SK-N-SH treated with all-trans-retinoic acid at 6 μM for 48 hours (cell line): ENCODE results near the gene TMEM178A.
"Not testable (repeated sequence)": the region's sequence is repeated elsewhere in the genome, so short reads cannot be mapped to it uniquely, and the experiment has no call there.

Source experiments
- ATAC-seq: fragments of 200-7000 bp; cut with Tn5 transposase; 3 replicates; pipeline ENCODE4 v1.9.1; 2020; ENCODE audit warnings: mild to moderate bottlenecking, moderate library complexity
- BACH2 ChIP-seq: fragments of 250-450 bp; sonication (Bioruptor Pico); IDR thresholded peaks from 2 replicates; pipeline ENCODE4 v1.9.0; 2021; ENCODE audit warnings: mild to moderate bottlenecking, borderline replicate concordance
- CSDC2 ChIP-seq: fragments of 250-450 bp; sonication (Bioruptor Pico); IDR thresholded peaks from 2 replicates; pipeline ENCODE4 v1.5.0; 2020; ENCODE audit warnings: mild to moderate bottlenecking, moderate library complexity
- ESRRG ChIP-seq: fragments of 250-450 bp; sonication (Bioruptor Pico); IDR thresholded peaks from 2 replicates; pipeline ENCODE4 v1.6.1; 2021; ENCODE audit warnings: mild to moderate bottlenecking
- ISL1 ChIP-seq: fragments of 250-450 bp; sonication (Bioruptor Pico); IDR thresholded peaks from 2 replicates; pipeline ENCODE4 v2.1.2; 2022; ENCODE audit warnings: mild to moderate bottlenecking, moderate library complexity
- OSR1 ChIP-seq: fragments of 250-450 bp; sonication (Bioruptor Pico); IDR thresholded peaks from 2 replicates; pipeline ENCODE4 v1.8.0; 2022; ENCODE audit warnings: moderate library complexity, mild to moderate bottlenecking, inconsistent platforms
- PPARA ChIP-seq: fragments of 250-450 bp; sonication (Bioruptor Pico); IDR thresholded peaks from 2 replicates; pipeline ENCODE4 v1.5.0; 2020; ENCODE audit warnings: mild to moderate bottlenecking, borderline replicate concordance
- RARB ChIP-seq: fragments of 250-450 bp; sonication (Bioruptor Pico); IDR thresholded peaks from 2 replicates; pipeline ENCODE4 v1.8.0; 2021; ENCODE audit warnings: mild to moderate bottlenecking, moderate library complexity
- SNAI2 ChIP-seq: fragments of 250-450 bp; sonication (Bioruptor Pico); IDR thresholded peaks from 2 replicates; pipeline ENCODE4 v1.5.0; 2020; ENCODE audit warnings: mild to moderate bottlenecking, moderate library complexity
- TOX ChIP-seq: fragments of 250-450 bp; sonication (Bioruptor Pico); IDR thresholded peaks from 2 replicates; pipeline ENCODE4 v1.8.0; 2021; ENCODE audit warnings: mild to moderate bottlenecking, moderate library complexity, borderline replicate concordance
- TSHZ2 ChIP-seq: fragments of 250-450 bp; sonication (Bioruptor Pico); IDR thresholded peaks from 2 replicates; pipeline ENCODE4 v1.5.0; 2020; ENCODE audit warnings: mild to moderate bottlenecking, moderate library complexity
- ZC3H10 ChIP-seq: fragments of 250-450 bp; sonication (Bioruptor Pico); IDR thresholded peaks from 2 replicates; pipeline ENCODE4 v1.5.1; 2021; ENCODE audit warnings: mild to moderate bottlenecking, moderate library complexity
- ZFP3 ChIP-seq: fragments of 250-450 bp; sonication (Bioruptor Pico); IDR thresholded peaks from 2 replicates; pipeline ENCODE4 v1.5.0; 2020; ENCODE audit warnings: mild to moderate bottlenecking, moderate library complexity
- ZFP30 ChIP-seq: fragments of 450-650 bp; formaldehyde crosslinking; IDR thresholded peaks from 2 replicates; pipeline ENCODE4 v1.5.0; 2022; ENCODE audit warnings: mild to moderate bottlenecking, moderate library complexity
- ZNF565 ChIP-seq: fragments of 450-650 bp; formaldehyde crosslinking; conservative IDR thresholded peaks from 2 replicates; pipeline ENCODE4 v1.5.0; 2020; ENCODE audit warnings: low read depth, mild to moderate bottlenecking, moderate library complexity
- ZNF70 ChIP-seq: fragments of 450-650 bp; formaldehyde crosslinking; IDR thresholded peaks from 2 replicates; pipeline ENCODE4 v1.5.0; 2020; ENCODE audit warnings: mild to moderate bottlenecking, moderate library complexity
- ZNF8 ChIP-seq: fragments of 450-650 bp; formaldehyde crosslinking; IDR thresholded peaks from 2 replicates; pipeline ENCODE4 v1.5.0; 2020; ENCODE audit warnings: mild to moderate bottlenecking, moderate library complexity
- TF ChIP-seq, protein P1 (sequence below): fragments of 250-450 bp; sonication (Bioruptor Pico); IDR thresholded peaks from 2 replicates; pipeline ENCODE4 v1.8.0; 2020; ENCODE audit warnings: mild to moderate bottlenecking, moderate library complexity, borderline replicate concordance
- TF ChIP-seq, protein P2 (sequence below): fragments of 250-450 bp; sonication (Bioruptor Pico); IDR thresholded peaks from 2 replicates; pipeline ENCODE4 v1.8.0; 2021; ENCODE audit warnings: low read depth, mild to moderate bottlenecking, moderate library complexity, borderline replicate concordance

The TMEM178A gene

GRCh38 chr2:39650468-39650867 lies 15.2 kb upstream of the TMEM178A start (continued):
- TF ChIP-seq, protein P1, sequence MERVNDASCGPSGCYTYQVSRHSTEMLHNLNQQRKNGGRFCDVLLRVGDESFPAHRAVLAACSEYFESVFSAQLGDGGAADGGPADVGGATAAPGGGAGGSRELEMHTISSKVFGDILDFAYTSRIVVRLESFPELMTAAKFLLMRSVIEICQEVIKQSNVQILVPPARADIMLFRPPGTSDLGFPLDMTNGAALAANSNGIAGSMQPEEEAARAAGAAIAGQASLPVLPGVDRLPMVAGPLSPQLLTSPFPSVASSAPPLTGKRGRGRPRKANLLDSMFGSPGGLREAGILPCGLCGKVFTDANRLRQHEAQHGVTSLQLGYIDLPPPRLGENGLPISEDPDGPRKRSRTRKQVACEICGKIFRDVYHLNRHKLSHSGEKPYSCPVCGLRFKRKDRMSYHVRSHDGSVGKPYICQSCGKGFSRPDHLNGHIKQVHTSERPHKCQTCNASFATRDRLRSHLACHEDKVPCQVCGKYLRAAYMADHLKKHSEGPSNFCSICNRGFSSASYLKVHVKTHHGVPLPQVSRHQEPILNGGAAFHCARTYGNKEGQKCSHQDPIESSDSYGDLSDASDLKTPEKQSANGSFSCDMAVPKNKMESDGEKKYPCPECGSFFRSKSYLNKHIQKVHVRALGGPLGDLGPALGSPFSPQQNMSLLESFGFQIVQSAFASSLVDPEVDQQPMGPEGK (CRISPR knock-in tag): no peak
- TF ChIP-seq BACH2 (CRISPR knock-in tag): no peak
- TF ChIP-seq ZFP3 (CRISPR knock-in tag): no peak
- no peak for TF ChIP-seq CSDC2 (CRISPR knock-in tag)
- TF ChIP-seq ESRRG: no peak
- TF ChIP-seq ZC3H10: no peak
- no peak for TF ChIP-seq ZNF8 (CRISPR knock-in tag)

DNA sequence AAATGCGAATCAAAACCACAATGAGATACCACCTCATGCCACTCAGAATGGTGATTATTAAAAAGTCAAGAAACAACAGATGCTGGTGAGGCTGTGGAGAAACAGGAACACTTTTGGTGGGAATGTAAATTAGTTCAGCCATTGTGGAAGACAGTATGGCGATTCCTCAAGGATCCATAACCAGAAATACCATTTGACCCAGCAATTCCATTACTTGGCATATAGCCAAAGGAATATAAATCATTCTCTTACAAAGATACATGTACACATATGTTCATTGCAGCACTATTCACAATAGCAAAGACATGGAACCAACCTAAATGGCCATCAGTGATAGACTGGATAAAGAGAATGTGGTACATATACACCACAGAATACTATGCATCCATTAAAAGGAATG lies 9.5 kb upstream of the TMEM178A start:
- ATAC-seq: not testable (repeated sequence)

DNA sequence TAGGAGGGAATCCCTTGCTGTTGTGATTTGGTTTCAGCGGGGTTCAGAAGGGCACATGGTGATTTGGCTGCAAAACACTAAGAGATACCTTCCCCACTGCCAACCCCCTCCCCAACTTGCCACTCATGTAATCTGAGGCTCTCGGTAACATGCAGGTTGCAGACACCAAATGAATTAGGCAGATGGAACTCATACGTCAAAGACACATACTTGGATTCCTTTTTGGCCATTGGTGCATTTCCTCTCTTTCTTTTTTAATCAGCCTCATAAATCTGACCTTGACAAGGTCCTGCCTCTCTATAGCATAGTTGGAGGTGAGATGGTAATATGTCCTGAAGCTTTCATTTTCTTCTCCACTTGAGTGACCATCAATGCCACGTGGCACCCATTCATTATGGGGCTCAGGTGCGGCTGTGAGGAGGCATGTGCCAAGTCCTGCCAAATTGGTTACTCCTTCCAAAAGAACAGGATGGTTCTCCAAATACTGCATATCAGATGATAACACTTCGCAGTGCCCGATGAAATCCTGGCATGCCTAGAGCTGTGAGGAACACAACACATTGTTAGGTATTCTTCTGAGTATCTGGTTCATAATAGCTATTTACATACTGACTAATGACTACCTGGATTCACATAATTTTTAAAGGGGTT lies 8.3 kb upstream of the TMEM178A start:
- TF ChIP-seq TOX (CRISPR knock-in tag) (no peak), SNAI2 (CRISPR knock-in tag) (no peak), ZNF70 (CRISPR knock-in tag) (no peak), TSHZ2 (no peak), RARB (CRISPR knock-in tag) (no peak), ZNF565 (CRISPR knock-in tag) (no peak), ZFP3 (CRISPR knock-in tag) (no peak), BACH2 (CRISPR knock-in tag) (no peak), ISL1 (CRISPR knock-in tag) (no peak), ZNF8 (CRISPR knock-in tag) (no peak), CSDC2 (CRISPR knock-in tag) (no peak), ESRRG (no peak), OSR1 (no peak), PPARA (CRISPR knock-in tag) (no peak)
- TF ChIP-seq, protein P1 (CRISPR knock-in tag): no peak
- TF ChIP-seq, protein P2, sequence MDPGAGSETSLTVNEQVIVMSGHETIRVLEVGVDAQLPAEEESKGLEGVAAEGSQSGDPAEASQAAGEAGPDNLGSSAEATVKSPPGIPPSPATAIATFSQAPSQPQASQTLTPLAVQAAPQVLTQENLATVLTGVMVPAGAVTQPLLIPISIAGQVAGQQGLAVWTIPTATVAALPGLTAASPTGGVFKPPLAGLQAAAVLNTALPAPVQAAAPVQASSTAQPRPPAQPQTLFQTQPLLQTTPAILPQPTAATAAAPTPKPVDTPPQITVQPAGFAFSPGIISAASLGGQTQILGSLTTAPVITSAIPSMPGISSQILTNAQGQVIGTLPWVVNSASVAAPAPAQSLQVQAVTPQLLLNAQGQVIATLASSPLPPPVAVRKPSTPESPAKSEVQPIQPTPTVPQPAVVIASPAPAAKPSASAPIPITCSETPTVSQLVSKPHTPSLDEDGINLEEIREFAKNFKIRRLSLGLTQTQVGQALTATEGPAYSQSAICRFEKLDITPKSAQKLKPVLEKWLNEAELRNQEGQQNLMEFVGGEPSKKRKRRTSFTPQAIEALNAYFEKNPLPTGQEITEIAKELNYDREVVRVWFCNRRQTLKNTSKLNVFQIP: no peak
- ATAC-seq: no peak

GRCh38 chr2:39658371-39658770 lies 7.3 kb upstream of the TMEM178A start:
- TF ChIP-seq ZFP30: no peak
- no peak for ATAC-seq
